Gastroesophageal sphincter (tissue), 2 donors: ENCODE data around the gene PHLDB2.

Source experiments
- EP300 ChIP-seq: sonication (generic); formaldehyde crosslinking; IDR thresholded peaks from one replicate; pipeline ENCODE4 v1.6.1; 2017; ENCODE audit warnings: antibody characterized with exemption, mild to moderate bottlenecking
- POLR2A ChIP-seq, 2 donors: fragments of 450-650 bp; IDR thresholded peaks; one replicate each; pipeline ENCODE4 v1.6.1; 2017; ENCODE audit warnings: antibody characterized with exemption in 2 of 2, mild to moderate bottlenecking in 2 of 2, moderate library complexity in 1 of 2

DNA sequence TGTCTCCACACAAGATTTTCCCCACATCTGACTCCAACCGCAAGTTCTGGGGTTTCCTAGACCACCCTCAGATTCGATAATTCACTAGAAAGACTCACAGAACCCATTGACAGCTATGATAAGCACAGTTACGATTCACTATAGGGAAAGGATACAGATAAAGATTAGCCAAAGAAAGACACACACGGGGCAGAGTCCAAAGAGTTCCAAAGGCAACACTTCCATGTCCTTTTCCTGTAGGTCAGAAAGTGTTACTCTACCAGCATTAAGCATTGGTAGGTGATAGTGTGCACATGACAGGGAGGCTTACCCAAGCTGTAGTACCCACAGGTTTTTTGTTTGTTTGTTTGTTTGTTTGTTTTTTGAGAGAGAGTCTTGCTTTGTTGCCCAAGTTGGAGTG lies 48.1 kb downstream of the PHLDB2 start:
- TF ChIP-seq POLR2A (IDR thresholded peaks at IDR 0.05) (no peak), EP300 (no peak)
